K562 (cell line): ENCODE results near the gene MED15. TPM values are rescaled to one million over a fixed set of nuclear protein-coding genes. Genes with fewer than 3 reads are reported as not detected.

ENCODE experiments used
- BDP1 ChIP-seq: IDR thresholded peaks from 3 replicates; pipeline ENCODE4 v1.6.1; 2011; ENCODE audit not compliant: insufficient read length, insufficient read depth
- EP300 ChIP-seq: IDR thresholded peaks from 2 replicates; pipeline ENCODE4 v1.6.1; 2012; ENCODE audit warnings: low read length, improper control_type of control experiment
- IRF2 ChIP-seq: sonication (generic); formaldehyde crosslinking; IDR thresholded peaks from 2 replicates; pipeline ENCODE4 v1.8.1; 2022; ENCODE audit warnings: mild to moderate bottlenecking, missing genetic modification reagents
- NRF1 ChIP-seq, 2 experiments: fragments of 450-650 bp; IDR thresholded peaks in 1 of 2; conservative IDR thresholded peaks in 1 of 2; 2 replicates each; pipeline ENCODE4 v1.6.1; 2014; ENCODE audit warnings: mild to moderate bottlenecking in 2 of 2
- PHF21A ChIP-seq: fragments of 450-650 bp; IDR thresholded peaks from 2 replicates; pipeline ENCODE4 v1.6.1; 2017; ENCODE audit warnings: low read depth, borderline replicate concordance
- POLR2A ChIP-seq: fragments of 450-650 bp; conservative IDR thresholded peaks from 2 replicates; pipeline ENCODE4 v1.6.1; 2016
- REST ChIP-seq, 2 experiments: fragments of 450-650 bp; formaldehyde crosslinking in 1 of 2; IDR thresholded peaks; 2 replicates each; pipeline versions ENCODE4 v1.4.0 to v1.6.1; 2014 to 2020; ENCODE audit warnings: mild to moderate bottlenecking in 2 of 2, borderline replicate concordance in 1 of 2, low read depth in 1 of 2
- SRSF7 ChIP-seq: fragments of 200-400 bp; formaldehyde crosslinking; optimal IDR thresholded peaks from 2 replicates; pipeline ENCODE3; 2017; ENCODE audit warnings: mild to moderate bottlenecking, low read depth, low read length
- ZKSCAN3 ChIP-seq: fragments of 250-450 bp; sonication (Bioruptor Pico); IDR thresholded peaks from 2 replicates; pipeline ENCODE4 v1.4.0; 2020
- ZNF589 ChIP-seq: fragments of 200-800 bp; sonication (Bioruptor generic); IDR thresholded peaks from 2 replicates; pipeline ENCODE4 v1.6.1; 2016; ENCODE audit warnings: low read depth, missing genetic modification characterization, missing compliant biosample characterization
- polyA plus RNA-seq, 8 experiments: library from polyadenylated mRNA; depleted of rRNA in 4 of 8; stranded (reverse) in 5 of 8; unstranded in 3 of 8; fragments of >200 nt; fragmentation: Nextera tagmentation in 2 of 8; fragmentation: Illumina TruSeq in 1 of 8; extraction: Ambion mirVana in 2 of 8; extraction: Trizol in 1 of 8; gene quantifications; 2 replicates each; pipeline versions ENCODE4 v1.2.1 to v1.2.3, GENCODE V29; 2011 to 2014; ENCODE audit warnings: inconsistent platforms in 1 of 8, missing spikeins in 1 of 8
- total RNA-seq, 7 experiments: library from RNA; depleted of rRNA in 6 of 7; stranded (reverse); fragments of >200 nt in 6 of 7; fragmentation: Illumina TruSeq in 2 of 7; extraction: Trizol in 2 of 7; gene quantifications; 2 replicates each; pipeline versions ENCODE4 v1.2.1 to v1.2.3, GENCODE V29; 2011 to 2021; ENCODE audit warnings: low replicate concordance in 1 of 7
- TF ChIP-seq, protein P1 (sequence below): IDR thresholded peaks from 2 replicates; pipeline ENCODE4 v1.6.1; 2014; ENCODE audit warnings: antibody characterized with exemption
- TF ChIP-seq, protein P2 (sequence below): fragments of 150-350 bp; conservative IDR thresholded peaks from 2 replicates; pipeline ENCODE4 v1.6.1; 2014; ENCODE audit warnings: low read length
- TF ChIP-seq, protein P3 (sequence below): sonication (generic); formaldehyde crosslinking; IDR thresholded peaks from 2 replicates; pipeline ENCODE4 v1.8.1; 2023; ENCODE audit warnings: mild to moderate bottlenecking, missing genetic modification reagents

Gene MED15
- total and polyA plus RNA-seq, 9 of the 15 experiments (the other 6 are each of a cell fraction or from before 2014, with no cell fraction given): 4.0 to 271 (median 60.1) TPM

DNA sequence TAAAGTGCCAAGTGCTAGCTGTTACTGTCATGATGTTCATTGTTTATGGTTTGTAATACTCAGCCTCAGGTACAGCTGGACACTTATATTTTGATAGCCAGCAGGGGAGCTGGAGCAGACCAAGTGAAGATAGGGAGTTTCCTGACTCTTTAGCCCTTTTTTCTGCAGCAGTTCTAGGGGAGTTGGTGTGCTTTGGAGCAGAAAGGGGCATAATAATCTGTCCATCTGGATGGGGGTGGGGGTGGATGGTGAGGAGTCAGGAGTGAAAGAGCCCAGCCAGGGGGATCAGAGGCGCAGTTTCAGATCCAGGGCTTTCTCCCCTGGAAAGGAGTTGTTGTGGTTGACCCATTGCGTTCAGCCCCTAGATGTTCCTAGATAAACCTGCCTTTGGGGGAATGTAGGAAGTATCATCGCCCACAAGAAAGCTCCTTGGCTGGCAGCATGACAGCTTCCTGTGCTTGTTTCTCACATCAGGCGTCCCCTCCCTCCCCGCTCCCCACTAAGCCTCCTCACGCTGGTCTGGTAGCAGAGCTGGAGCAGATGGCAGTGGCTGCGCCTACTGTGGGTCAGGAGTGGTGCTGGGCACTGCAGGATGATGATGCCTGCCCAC is 41.9 kb downstream of the MED15 start (continued):
- TF ChIP-seq, protein P1, sequence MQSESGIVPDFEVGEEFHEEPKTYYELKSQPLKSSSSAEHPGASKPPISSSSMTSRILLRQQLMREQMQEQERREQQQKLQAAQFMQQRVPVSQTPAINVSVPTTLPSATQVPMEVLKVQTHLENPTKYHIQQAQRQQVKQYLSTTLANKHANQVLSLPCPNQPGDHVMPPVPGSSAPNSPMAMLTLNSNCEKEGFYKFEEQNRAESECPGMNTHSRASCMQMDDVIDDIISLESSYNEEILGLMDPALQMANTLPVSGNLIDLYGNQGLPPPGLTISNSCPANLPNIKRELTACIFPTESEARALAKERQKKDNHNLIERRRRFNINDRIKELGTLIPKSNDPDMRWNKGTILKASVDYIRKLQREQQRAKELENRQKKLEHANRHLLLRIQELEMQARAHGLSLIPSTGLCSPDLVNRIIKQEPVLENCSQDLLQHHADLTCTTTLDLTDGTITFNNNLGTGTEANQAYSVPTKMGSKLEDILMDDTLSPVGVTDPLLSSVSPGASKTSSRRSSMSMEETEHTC: no peak
- TF ChIP-seq ZKSCAN3: no peak
- TF ChIP-seq ZNF589 (CRISPR knock-in tag): no peak
- no peak for TF ChIP-seq BDP1
- TF ChIP-seq, protein P2, sequence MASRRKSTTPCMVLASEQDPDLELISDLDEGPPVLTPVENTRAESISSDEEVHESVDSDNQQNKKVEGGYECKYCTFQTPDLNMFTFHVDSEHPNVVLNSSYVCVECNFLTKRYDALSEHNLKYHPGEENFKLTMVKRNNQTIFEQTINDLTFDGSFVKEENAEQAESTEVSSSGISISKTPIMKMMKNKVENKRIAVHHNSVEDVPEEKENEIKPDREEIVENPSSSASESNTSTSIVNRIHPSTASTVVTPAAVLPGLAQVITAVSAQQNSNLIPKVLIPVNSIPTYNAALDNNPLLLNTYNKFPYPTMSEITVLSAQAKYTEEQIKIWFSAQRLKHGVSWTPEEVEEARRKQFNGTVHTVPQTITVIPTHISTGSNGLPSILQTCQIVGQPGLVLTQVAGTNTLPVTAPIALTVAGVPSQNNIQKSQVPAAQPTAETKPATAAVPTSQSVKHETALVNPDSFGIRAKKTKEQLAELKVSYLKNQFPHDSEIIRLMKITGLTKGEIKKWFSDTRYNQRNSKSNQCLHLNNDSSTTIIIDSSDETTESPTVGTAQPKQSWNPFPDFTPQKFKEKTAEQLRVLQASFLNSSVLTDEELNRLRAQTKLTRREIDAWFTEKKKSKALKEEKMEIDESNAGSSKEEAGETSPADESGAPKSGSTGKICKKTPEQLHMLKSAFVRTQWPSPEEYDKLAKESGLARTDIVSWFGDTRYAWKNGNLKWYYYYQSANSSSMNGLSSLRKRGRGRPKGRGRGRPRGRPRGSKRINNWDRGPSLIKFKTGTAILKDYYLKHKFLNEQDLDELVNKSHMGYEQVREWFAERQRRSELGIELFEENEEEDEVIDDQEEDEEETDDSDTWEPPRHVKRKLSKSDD: 0 out of 2 replicates have a peak, but pooled peaks have one; percentile 32
- TF ChIP-seq SRSF7: no peak
- TF ChIP-seq PHF21A: no peak
- TF ChIP-seq, protein P3, sequence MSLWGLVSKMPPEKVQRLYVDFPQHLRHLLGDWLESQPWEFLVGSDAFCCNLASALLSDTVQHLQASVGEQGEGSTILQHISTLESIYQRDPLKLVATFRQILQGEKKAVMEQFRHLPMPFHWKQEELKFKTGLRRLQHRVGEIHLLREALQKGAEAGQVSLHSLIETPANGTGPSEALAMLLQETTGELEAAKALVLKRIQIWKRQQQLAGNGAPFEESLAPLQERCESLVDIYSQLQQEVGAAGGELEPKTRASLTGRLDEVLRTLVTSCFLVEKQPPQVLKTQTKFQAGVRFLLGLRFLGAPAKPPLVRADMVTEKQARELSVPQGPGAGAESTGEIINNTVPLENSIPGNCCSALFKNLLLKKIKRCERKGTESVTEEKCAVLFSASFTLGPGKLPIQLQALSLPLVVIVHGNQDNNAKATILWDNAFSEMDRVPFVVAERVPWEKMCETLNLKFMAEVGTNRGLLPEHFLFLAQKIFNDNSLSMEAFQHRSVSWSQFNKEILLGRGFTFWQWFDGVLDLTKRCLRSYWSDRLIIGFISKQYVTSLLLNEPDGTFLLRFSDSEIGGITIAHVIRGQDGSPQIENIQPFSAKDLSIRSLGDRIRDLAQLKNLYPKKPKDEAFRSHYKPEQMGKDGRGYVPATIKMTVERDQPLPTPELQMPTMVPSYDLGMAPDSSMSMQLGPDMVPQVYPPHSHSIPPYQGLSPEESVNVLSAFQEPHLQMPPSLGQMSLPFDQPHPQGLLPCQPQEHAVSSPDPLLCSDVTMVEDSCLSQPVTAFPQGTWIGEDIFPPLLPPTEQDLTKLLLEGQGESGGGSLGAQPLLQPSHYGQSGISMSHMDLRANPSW (CRISPR knock-in tag): no peak
- TF ChIP-seq IRF2: no peak
- no peak for TF ChIP-seq REST (IDR thresholded peaks at IDR 0.05; ENCODE audit: borderline replicate concordance)
- peak; percentile 31; the same call in 1 of the 2 replicates for TF ChIP-seq REST (CRISPR knock-in tag; IDR thresholded peaks at IDR 0.05; ENCODE audit: low read depth)
- no peak for TF ChIP-seq NRF1 (conservative IDR thresholded peaks at IDR 0.05 in 1 of 2, IDR thresholded peaks at IDR 0.05 in 1 of 2)
- no peak for TF ChIP-seq EP300
- TF ChIP-seq POLR2A: no peak
